Keratinocyte (primary cell): ENCODE measurements around the gene NEUROG3.

Source experiments
- CTCF ChIP-seq, 3 experiments: IDR thresholded peaks in 1 of 3; conservative IDR thresholded peaks in 1 of 3; optimal IDR thresholded peaks in 1 of 3; 2 replicates in 2 of 3; 3 replicates in 1 of 3; pipeline versions ENCODE3 to v1.5.1; 2011; ENCODE audit warnings: low read length in 3 of 3, mild to moderate bottlenecking in 3 of 3, moderate library complexity in 2 of 3, control low read depth in 1 of 3, inconsistent platforms in 1 of 3; ENCODE audit not compliant: insufficient read depth in 2 of 3; ENCODE audit errors: extremely low read depth in 1 of 3
- EZH2 ChIP-seq: IDR thresholded peaks from one replicate; pipeline ENCODE4 v1.6.1; 2012; ENCODE audit warnings: inconsistent platforms, mild to moderate bottlenecking, low read length, moderate library complexity

DNA sequence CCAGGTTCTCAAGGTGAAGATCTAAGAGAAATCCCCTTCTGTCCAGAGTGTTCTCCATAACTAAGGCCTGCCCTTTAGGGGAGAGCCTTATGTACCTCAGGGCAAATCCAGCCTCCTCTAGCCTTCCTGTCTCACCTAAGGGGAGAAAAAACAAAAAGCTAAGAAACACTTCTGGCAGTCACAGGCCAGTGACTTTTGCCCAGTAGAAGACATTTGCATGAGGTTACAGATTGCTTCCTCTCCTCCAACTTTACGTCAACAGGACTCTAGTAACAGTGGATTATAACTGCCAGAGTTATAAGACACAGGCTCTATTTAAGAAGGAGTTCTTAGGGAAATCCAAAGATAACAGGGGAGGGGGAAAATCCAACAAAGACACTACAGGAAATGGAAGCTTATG lies 40.9 kb upstream of the NEUROG3 start:
- TF ChIP-seq EZH2 (no peak), CTCF (optimal IDR thresholded peaks at IDR 0.05 in 1 of 3, IDR thresholded peaks at IDR 0.05 in 1 of 3, conservative IDR thresholded peaks at IDR 0.05 in 1 of 3; ENCODE audit: extremely low read depth in 1 of 3, insufficient read depth in 2 of 3, low read length in 3 of 3) (no peak)
